ENCODE results near the gene FGGY.
A peak's percentile ranks its signal among the peaks of the same experiment; 100 is the strongest.
"Not testable (repeated sequence)": the region's sequence is repeated elsewhere in the genome, so short reads cannot be mapped to it uniquely, and the experiment has no call there.

The FGGY gene

DNA sequence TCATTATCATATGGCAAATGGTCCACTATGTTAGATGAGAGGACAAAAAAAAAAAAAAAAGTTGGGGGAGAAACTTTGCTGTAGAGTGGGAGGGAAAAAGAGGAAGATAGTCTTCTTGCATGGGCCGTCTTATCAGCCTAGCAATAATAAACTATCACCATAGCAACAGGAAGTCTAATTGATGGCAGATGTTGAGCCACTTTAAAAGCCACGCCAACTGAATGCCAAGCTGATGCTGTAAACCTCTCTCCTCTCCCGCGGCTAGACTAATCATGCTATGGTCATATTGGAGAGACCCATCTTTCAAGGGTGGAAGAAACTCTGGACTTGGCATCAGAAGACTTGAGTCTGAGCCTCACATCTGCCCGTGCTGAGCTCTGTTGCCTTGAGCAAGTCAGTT lies 395.7 kb downstream of the FGGY start:
- DNase-seq: peak; percentile 63

GRCh38 chr1:59693406-59693805 lies 396.5 kb downstream of the FGGY start:
- no peak for DNase-seq

GRCh38 chr1:59695252-59695651 lies 398.4 kb downstream of the FGGY start:
- no peak for DNase-seq

GRCh38 chr1:59696421-59697115 lies 399.7 kb downstream of the FGGY start:
- DNase-seq: no peak

DNA sequence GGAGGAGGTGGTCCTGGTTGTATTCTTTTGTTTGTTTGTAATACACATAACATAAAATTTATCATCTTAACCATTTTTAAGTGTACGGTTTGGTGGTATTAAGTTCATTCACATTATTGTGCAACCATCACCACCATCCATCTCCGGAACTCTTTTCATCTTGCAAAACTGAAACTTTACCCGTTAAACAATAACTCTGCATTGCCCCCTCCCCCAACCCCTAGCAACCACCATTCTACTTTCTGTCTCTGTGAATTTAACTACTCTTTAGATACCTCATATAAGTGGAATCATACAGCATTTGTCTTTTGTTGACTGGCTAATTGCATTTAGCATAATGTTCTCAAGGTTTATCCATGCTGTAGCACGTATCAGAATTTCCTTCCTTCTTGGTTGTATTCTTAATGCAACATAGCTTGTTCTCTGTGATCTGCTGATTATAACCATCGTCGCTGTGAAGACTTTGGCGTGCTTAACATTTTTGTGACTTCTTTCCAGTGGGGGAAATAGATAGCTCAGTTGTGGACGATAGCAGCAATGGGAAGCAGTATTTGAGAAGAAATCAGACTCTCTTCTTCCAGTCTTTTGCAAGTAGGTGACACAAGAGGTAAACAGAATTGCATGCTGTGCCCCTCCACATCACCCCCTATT lies 400.4 kb downstream of the FGGY start:
- DNase-seq: no peak

GRCh38 chr1:59698386-59698785 lies 401.5 kb downstream of the FGGY start:
- DNase-seq: peak; percentile 33

DNA sequence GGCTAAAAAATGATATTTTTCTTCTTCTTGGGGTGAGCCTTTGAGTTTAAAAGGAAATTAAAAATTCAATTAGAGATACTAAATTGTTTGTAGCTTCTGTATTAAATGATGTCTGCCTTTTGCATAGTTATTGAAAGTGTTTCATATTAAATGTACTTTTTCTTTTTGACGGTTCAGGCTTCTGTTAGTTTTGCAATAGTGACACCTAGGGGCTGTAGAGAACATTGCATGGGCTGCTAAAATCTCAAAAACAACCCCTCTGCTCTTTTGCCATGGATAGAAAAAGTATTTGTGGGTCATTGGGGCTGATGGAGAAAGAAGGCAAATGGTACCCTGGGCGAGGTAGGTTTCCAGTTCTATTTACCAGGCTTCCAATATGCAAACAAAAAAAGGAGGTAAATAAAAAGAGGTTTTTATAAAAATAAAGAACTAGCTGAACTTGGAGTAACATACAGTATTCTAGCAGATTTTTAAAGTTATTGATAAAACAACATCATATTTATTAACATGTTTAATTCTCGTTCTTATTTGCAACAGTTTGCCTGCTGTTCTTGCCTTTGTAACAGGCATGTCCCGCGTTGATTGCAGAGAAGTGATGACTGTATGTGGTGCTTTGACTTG lies 402.4 kb downstream of the FGGY start:
- peak; percentile 50 for DNase-seq

DNA sequence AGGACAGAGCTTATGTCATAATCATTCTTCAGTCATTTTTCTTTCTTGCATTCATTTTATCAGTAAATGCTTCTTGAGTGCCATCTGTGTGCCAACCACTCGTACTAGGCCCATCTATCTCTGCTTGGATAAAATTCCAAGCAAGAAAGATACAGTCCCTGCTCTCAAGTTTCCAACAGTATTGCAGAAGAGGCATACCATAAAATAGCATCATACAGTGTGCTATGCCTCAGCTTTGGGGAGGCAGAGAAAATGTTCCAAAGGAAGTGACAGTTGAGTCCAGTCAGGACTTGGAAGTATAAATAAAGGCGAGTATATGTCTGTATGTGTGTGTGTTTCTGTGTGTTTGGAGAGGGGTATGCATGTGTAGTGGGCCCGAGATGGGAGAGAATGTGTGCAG lies 404.5 kb downstream of the FGGY start:
- DNase-seq: no peak

GRCh38 chr1:59703226-59703917 lies 406.5 kb downstream of the FGGY start:
- no peak for DNase-seq

DNA sequence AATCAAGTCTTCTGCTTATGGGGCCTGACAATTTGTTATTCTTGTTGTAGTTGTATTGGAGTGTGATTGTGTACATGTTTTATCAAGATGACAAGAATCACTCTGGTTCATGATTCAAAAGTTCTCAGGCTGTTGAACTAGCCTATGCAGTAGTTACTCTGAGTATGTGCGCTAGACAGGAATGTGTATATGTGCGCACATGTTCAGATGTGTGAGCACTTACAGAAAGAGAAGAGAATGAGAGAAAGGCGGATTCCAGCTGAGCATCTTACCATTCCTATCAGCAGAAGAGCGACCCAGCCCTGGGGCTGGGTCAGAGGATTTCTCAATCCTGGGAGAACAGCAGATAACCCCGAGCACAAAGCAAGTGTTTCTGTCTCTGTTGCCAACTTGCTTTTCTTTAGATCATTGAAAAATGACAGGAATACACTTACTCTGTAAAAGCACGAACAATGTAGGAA lies 407.1 kb downstream of the FGGY start:
- no peak for DNase-seq

GRCh38 chr1:59704716-59705115 lies 407.8 kb downstream of the FGGY start:
- no peak for DNase-seq

- DNase-seq: peak; percentile 23
Observed at GRCh38 chr1:59705466-59706302, 408.8 kb downstream of the FGGY start.

GRCh38 chr1:59706303-59706599 lies 409.4 kb downstream of the FGGY start:
- DNase-seq: peak; percentile 23

DNA sequence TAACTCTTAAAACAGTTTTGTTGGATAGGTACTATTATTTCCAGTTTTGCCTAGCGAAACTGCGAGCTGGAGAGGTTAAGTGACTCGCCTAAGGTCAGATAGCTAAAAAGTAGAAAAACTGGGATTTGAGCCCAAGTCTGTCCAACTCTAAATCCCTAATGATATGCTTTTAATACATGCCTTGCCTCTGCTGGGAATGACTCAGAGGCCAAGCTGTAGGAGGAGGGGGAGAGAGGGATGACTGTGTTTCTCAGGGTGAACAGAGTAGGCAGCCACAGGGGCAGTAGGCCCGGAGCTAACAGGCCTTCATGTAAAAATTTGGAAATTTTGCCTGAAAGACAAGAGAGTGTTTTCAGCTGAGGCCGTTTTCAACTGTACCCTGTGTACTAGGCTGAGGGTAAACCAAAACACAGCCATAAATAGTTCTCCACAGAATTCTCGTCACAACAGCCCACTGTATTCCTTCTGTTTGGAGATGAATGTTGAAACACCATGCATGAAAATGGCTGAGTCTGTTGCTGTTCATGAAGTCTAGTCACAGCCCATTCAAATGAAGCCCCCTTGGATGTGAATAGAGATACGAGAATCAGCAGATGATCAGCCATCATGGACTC lies 410.4 kb downstream of the FGGY start:
- peak; percentile 12 for DNase-seq

DNA sequence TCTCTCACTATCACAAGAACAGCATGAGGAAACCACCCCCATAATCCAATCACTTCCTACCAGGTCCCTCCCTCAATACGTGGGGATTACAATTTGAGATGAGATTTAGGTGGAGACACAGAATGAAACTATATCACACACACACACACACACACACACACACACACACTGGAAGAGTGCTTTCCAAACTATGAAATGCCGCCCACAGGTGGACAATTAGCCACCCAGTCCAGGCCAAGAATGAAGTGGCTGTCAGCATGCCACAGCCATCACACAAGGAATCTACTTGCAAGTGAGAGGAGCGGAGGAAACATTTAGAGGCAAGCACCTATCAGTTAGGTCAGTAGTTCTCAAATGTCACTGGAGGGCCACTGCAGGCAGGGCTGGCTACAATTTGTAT lies 412.4 kb downstream of the FGGY start:
- no peak for DNase-seq

GRCh38 chr1:59710920-59711319 lies 414.0 kb downstream of the FGGY start:
- DNase-seq: not testable (repeated sequence)

GRCh38 chr1:59714219-59714618 lies 417.3 kb downstream of the FGGY start:
- no peak for DNase-seq

DNA sequence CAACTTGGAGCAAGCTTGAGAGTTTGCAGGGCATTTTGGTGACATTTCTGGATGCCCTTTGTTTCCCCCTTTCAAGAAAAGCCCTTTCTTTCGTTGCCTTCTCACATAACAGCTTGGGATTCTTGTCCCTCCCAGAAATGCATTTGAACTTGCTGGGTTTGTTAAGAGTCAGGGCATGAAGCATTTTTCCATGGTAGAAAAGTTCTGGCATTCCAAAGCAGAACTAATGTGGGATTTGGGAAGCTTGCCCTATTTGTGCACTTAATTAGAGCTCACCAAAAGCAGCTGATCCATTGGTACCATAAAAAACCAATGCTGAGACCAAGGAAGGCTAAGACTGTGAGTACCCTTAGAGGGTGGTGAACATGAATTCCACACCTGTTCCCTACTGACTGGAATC lies 418.1 kb downstream of the FGGY start:
- DNase-seq: no peak

GRCh38 chr1:59716832-59717231 lies 419.9 kb downstream of the FGGY start:
- DNase-seq: no peak

DNA sequence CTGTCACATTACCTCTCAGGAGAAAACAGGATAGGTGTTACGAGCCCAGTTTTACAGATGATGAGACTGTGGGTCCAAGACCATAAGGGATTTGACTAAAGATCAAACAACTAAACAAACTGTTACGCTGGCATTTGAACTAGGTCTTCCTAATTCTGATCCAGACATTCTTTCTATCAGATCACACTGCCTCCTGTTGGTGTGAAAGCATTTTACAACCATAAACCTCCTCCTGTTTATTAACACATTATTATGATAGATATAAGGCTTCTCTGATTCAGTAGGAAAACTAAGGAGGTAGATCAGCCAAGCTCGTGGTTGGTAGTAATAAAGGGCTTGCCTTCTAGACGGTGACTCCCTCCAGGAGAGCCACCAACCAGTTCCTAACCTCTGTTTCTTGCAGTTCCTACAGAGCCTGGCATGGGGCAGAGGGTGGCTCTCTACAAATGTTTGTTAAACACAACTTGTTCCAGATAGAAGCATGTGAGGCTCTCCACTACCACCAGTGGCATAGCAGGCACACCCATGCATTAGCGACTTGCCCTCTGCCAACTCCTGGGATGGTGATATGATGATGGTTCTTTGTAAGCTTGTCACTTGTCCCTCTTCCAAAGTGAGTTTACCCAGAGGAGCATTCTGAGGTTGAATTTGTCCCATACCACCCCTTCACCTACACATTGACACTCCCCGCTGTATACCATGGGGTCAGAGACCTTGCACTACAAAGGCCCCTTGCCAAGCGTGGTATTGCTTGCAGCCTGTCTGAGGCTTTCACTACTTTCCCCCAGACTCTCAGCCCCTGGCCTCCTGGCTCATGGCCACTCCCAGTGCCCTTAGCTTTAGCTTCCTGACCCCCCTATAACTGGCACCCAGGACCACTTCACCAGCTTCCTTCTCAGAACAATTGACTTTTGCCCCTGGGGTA lies 421.4 kb downstream of the FGGY start:
- no peak for DNase-seq

- no peak for DNase-seq
Observed at GRCh38 chr1:59718989-59719360, 422.1 kb downstream of the FGGY start.
